Measurements from ENCODE around the gene CMSS1.

DNA sequence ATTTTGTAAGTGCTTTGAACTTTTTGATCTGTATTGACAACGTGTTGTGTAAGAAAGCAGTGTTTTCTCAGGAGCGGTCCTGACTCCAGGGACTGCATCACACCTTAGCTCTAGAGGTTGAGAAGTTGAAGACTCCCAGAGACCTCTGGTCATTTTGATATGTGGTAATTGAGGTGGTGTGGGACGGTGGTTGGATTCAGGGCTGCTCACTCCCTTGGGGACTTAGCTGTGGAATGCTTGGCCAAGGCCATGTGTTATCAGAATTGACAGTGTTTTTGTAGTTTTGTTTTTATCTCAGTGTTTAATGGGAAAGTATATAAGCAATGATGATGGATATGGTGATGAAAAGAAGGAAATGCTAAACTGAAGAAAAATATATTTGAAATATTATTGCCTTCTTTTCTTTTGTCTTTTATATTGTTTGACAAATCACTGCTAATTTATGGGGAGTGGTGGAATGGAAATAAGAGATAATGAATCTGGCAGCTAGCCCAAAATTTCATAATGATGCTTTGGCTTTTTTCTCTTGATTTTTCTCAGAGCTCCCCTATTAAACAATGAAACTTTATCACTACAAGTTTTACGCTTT lies 16.0 kb downstream of the CMSS1 start:
- TF ChIP-seq PBX3 (IDR thresholded peaks at IDR 0.05) (no peak), POLR2A (IDR thresholded peaks at IDR 0.05; ENCODE audit: low read length) (no peak), EP300 (IDR thresholded peaks at IDR 0.05) (no peak), ZNF302 (CRISPR knock-in tag; IDR thresholded peaks at IDR 0.05) (no peak), NFE2L2 (conservative IDR thresholded peaks at IDR 0.05; ENCODE audit: low read length) (no peak), BHLHE40 (IDR thresholded peaks at IDR 0.05; ENCODE audit: low read depth, low read length) (no peak), JUN (IDR thresholded peaks at IDR 0.05) (no peak), GATA3 (IDR thresholded peaks at IDR 0.05; ENCODE audit: borderline replicate concordance) (no peak), HDAC2 (IDR thresholded peaks at IDR 0.05) (no peak), RFX5 (IDR thresholded peaks at IDR 0.05) (no peak), CBX8 (IDR thresholded peaks at IDR 0.05) (no peak)
- TF ChIP-seq, protein P1, sequence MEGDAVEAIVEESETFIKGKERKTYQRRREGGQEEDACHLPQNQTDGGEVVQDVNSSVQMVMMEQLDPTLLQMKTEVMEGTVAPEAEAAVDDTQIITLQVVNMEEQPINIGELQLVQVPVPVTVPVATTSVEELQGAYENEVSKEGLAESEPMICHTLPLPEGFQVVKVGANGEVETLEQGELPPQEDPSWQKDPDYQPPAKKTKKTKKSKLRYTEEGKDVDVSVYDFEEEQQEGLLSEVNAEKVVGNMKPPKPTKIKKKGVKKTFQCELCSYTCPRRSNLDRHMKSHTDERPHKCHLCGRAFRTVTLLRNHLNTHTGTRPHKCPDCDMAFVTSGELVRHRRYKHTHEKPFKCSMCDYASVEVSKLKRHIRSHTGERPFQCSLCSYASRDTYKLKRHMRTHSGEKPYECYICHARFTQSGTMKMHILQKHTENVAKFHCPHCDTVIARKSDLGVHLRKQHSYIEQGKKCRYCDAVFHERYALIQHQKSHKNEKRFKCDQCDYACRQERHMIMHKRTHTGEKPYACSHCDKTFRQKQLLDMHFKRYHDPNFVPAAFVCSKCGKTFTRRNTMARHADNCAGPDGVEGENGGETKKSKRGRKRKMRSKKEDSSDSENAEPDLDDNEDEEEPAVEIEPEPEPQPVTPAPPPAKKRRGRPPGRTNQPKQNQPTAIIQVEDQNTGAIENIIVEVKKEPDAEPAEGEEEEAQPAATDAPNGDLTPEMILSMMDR (IDR thresholded peaks at IDR 0.05), result no peak
- TF ChIP-seq, protein P2, sequence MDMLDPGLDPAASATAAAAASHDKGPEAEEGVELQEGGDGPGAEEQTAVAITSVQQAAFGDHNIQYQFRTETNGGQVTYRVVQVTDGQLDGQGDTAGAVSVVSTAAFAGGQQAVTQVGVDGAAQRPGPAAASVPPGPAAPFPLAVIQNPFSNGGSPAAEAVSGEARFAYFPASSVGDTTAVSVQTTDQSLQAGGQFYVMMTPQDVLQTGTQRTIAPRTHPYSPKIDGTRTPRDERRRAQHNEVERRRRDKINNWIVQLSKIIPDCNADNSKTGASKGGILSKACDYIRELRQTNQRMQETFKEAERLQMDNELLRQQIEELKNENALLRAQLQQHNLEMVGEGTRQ (IDR thresholded peaks at IDR 0.05), result no peak

Measured in A549 (cell line).